Spleen (tissue), 11 donors: Measurements from ENCODE around the gene GOLGA2. TPM values are rescaled to one million over a fixed set of nuclear protein-coding genes. Genes with fewer than 3 reads are reported as not detected.

ENCODE experiments used
- DNase-seq: peaks from one replicate; pipeline ENCODE4 v3.0.0-alpha.2; 2020
- H3K27ac ChIP-seq, 8 donors: fragments of 200-600 bp; sonication (generic) in 7 of 8; 1 replicate in 4 of 8; 2 replicates in 4 of 8; pipeline versions ENCODE4 v1.5.0 to v1.8.0; 2016 to 2021; ENCODE audit warnings: inconsistent platforms in 4 of 8, mild to moderate bottlenecking in 4 of 8, moderate library complexity in 1 of 8
- H3K27me3 ChIP-seq, 7 donors: fragments of 200-600 bp; sonication (generic) in 6 of 7; replicated peaks in 1 of 7; 1 replicate in 4 of 7; 2 replicates in 3 of 7; pipeline versions ENCODE4 v1.5.0 to v1.8.0; 2016 to 2021; ENCODE audit warnings: inconsistent platforms in 3 of 7, mild to moderate bottlenecking in 1 of 7
- H3K36me3 ChIP-seq, 6 donors: fragments of 200-600 bp; sonication (generic) in 5 of 6; 1 replicate in 4 of 6; 2 replicates in 2 of 6; pipeline versions ENCODE4 v1.5.0 to v1.8.0; 2016 to 2021; ENCODE audit warnings: inconsistent platforms in 2 of 6
- H3K4me1 ChIP-seq, 6 donors: fragments of 200-600 bp; sonication (generic) in 5 of 6; 1 replicate in 3 of 6; 2 replicates in 3 of 6; pipeline versions ENCODE4 v1.5.0 to v1.8.0; 2016 to 2021; ENCODE audit warnings: inconsistent platforms in 3 of 6
- H3K4me3 ChIP-seq, 8 donors: fragments of 200-600 bp; sonication (generic) in 7 of 8; 1 replicate in 4 of 8; 2 replicates in 4 of 8; pipeline versions ENCODE4 v1.5.0 to v1.8.0; 2016 to 2021; ENCODE audit warnings: inconsistent platforms in 4 of 8, mild to moderate bottlenecking in 4 of 8, moderate library complexity in 2 of 8
- H3K9me3 ChIP-seq, 8 donors: fragments of 200-600 bp; sonication (generic) in 7 of 8; 1 replicate in 4 of 8; 2 replicates in 4 of 8; pipeline versions ENCODE4 v1.5.0 to v1.8.0; 2016 to 2021; ENCODE audit warnings: inconsistent platforms in 4 of 8
- POLR2A ChIP-seq, 3 donors: fragments of 450-650 bp; IDR thresholded peaks; one replicate each; pipeline ENCODE4 v1.5.1; 2017; ENCODE audit warnings: antibody characterized with exemption in 3 of 3, mild to moderate bottlenecking in 1 of 3
- POLR2AphosphoS5 ChIP-seq, 3 donors: sonication (generic); formaldehyde crosslinking; IDR thresholded peaks; one replicate each; pipeline ENCODE4 v1.5.1; 2017; ENCODE audit warnings: antibody characterized with exemption in 3 of 3
- WGBS, 5 donors: extraction: QIAGEN DNeasy Blood & Tissue Kit in 3 of 5; methylation state at CpG; one replicate each; pipeline versions ENCODE4 v1.1.5 to v1.1.7; 2013 to 2018; 5-methylcytosine and 5-hydroxymethylcytosine counted together
- intact Hi-C: fragments of 100-400 bp; cut with DNase I; formaldehyde crosslinking; loops from one replicate; pipeline ENCODE4 v1.15.0; 2023; ENCODE audit warnings: low total_unique reads
- polyA plus RNA-seq, 3 donors: library from polyadenylated mRNA; stranded (reverse); fragments of 200-250 nt; gene quantifications; one replicate each; pipeline ENCODE4 v1.2.1, GENCODE V29; 2013
- total RNA-seq, 7 donors: library from RNA; depleted of rRNA in 3 of 7; stranded (reverse); fragments of >200 nt in 3 of 7; fragmentation: NEBNext Ultra II Directional in 4 of 7; extraction: Animal tissue kit (Norgen Biotek cat#: 25700) in 4 of 7; gene quantifications; one replicate each; pipeline versions ENCODE4 v1.1.0 to v1.2.1, GENCODE V29; 2016 to 2021
- TF ChIP-seq, protein P1 (sequence below), 11 experiments: fragments of 200-600 bp in 7 of 11; fragments of 450-650 bp in 4 of 11; sonication (generic) in 4 of 11; IDR thresholded peaks in 8 of 11; conservative IDR thresholded peaks in 3 of 11; 1 replicate in 7 of 11; 2 replicates in 4 of 11; pipeline versions ENCODE4 v1.4.0 to v1.8.0; 2016 to 2021; ENCODE audit warnings: antibody characterized with exemption in 11 of 11, inconsistent platforms in 4 of 11, mild to moderate bottlenecking in 1 of 11
- donor health status: healthy with polysubstance abuse.
- donor health status: DM: no; HTN: no; CAD: no; lungs with moderate emphysema.
- donor health status: DM: no; HTN: no; CAD: no.
- donor health status: Bipolar disorder and iron deficiency.
- donor health status: healthy.
- donor health status: DM: no; HTN: no; CAD: no.
- donor health status: DM: yes; HTN: yes; CAD: no.

The GOLGA2 gene
- total and polyA plus RNA-seq, 10 donors, result 15.5 to 79.0 (median 59.5) TPM

DNA sequence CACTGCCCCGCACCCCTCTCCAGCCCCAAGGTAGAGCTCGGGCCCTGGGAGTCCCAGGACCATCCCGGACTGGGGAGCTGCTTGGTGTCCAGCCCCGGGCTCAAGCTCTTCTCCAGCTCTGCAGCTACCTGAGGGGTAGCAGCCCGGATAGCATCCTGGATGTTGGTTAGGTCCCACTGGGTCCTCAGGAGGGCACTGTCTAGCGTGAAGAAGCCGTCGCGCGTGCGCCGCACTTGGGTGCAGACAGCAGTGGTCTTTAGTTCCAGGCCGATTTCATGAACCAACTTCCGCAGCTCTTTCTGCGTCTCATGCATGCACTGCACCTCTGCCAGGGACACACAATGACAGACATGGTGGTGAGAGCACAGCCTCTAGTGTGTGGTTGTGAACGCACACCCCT is 33.7 kb upstream of the GOLGA2 start:
- H3K9me3 ChIP-seq, result no peaks in the 10 kb centered on the region
- no peak for TF ChIP-seq POLR2A (IDR thresholded peaks at IDR 0.05)
- TF ChIP-seq, protein P1, sequence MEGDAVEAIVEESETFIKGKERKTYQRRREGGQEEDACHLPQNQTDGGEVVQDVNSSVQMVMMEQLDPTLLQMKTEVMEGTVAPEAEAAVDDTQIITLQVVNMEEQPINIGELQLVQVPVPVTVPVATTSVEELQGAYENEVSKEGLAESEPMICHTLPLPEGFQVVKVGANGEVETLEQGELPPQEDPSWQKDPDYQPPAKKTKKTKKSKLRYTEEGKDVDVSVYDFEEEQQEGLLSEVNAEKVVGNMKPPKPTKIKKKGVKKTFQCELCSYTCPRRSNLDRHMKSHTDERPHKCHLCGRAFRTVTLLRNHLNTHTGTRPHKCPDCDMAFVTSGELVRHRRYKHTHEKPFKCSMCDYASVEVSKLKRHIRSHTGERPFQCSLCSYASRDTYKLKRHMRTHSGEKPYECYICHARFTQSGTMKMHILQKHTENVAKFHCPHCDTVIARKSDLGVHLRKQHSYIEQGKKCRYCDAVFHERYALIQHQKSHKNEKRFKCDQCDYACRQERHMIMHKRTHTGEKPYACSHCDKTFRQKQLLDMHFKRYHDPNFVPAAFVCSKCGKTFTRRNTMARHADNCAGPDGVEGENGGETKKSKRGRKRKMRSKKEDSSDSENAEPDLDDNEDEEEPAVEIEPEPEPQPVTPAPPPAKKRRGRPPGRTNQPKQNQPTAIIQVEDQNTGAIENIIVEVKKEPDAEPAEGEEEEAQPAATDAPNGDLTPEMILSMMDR (IDR thresholded peaks at IDR 0.05 in 8 of 11, conservative IDR thresholded peaks at IDR 0.05 in 3 of 11), result no peak
- no peak for TF ChIP-seq POLR2AphosphoS5 (IDR thresholded peaks at IDR 0.05)
- DNase-seq, result no peak
- intact Hi-C loops, result no loop called here
- WGBS, 5 donors, result 96% methylated on average over 16 of the region's 16 CpGs
- H3K4me1 ChIP-seq, result peaks cover 0 to 7% (median 0%) of the 10 kb centered on the region in 6 donors
- peaks cover 0 to 87% (median 51%) of the 10 kb centered on the region in 6 donors for H3K36me3 ChIP-seq
- H3K27ac ChIP-seq, result no peak overlapping the region
- H3K27me3 ChIP-seq, result no peaks in the 10 kb centered on the region
- H3K4me3 ChIP-seq, result no peak overlapping the region

DNA sequence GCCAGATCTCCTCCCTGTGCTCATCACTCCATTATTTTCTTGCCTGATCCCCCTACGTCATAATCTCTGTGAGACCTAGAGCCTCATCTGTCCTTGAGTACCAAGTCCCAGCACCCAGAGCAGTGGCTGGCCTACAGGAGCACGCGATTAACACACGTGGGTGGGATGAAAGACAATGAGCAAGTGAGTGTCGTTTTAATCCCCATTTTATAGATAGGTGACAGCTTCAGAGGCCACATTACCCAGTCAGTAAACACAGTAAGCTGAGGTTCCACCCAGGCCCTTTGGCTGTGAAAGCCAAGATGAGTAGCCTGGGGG is 29.1 kb upstream of the GOLGA2 start:
- intact Hi-C loops, result no loop called here

DNA sequence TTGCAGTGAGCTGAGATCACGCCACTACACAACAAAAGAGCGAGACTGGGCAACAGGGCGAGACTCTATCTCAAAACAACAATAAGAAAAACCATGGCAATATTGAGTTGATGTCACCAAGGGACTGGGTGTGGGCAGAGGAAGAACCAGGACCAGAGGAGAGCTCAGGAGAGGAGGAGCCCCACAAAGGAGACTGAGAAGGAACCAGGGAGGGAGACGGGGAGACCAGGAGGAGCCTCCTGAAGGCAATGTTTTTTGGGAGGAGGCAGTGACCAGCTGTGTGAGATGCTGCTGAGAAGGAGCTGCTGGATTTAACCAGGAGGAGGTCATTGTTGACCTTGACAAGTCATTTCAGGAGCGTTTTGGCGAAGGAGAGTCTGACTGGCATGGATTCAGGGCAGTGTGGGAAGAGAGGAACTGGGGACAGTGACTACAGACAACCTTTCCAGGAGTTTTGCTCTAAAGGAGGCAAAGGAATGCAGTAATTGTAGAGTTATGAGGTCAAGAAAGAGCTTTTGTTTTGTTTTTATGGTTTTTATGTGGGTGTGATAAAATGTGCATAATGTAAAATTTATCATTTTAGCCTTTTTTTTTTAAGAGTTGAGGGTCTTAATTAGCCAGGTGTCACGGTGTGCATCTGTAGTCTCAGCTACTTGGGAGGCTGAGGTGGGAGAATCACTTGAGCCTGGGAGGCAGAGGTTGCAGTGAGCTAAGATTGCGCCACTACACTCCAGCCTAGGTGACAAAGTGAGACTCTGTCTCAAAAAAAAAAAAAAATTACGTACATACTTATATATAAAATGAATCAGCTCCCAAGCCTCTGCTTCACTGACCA is 28.5 kb upstream of the GOLGA2 start:
- H3K27ac ChIP-seq, result no peak overlapping the region
- no peaks in the 10 kb centered on the region for H3K9me3 ChIP-seq
- H3K27me3 ChIP-seq, result no peaks in the 10 kb centered on the region
- DNase-seq, result no peak
- TF ChIP-seq POLR2AphosphoS5 (IDR thresholded peaks at IDR 0.05), result no peak
- no peak for TF ChIP-seq POLR2A (IDR thresholded peaks at IDR 0.05)
- TF ChIP-seq, protein P1 (IDR thresholded peaks at IDR 0.05 in 8 of 11, conservative IDR thresholded peaks at IDR 0.05 in 3 of 11), result no peak
- no peaks in the 10 kb centered on the region for H3K4me1 ChIP-seq
- H3K36me3 ChIP-seq, result peaks cover 0 to 35% (median 12%) of the 10 kb centered on the region in 6 donors
- H3K4me3 ChIP-seq, result no peak overlapping the region
- WGBS, 5 donors, result 85 to 90% (median 88%) methylated on average over 9 of the region's 9 CpGs
- intact Hi-C loops, result no loop called here

More for the DNA sequence above, 29.1 kb upstream of the GOLGA2 start:
- TF ChIP-seq POLR2AphosphoS5 (IDR thresholded peaks at IDR 0.05) (no peak), POLR2A (IDR thresholded peaks at IDR 0.05) (no peak)
- TF ChIP-seq, protein P1 (IDR thresholded peaks at IDR 0.05 in 8 of 11, conservative IDR thresholded peaks at IDR 0.05 in 3 of 11), result no peak
- H3K36me3 ChIP-seq, result peaks cover 0 to 41% (median 18%) of the 10 kb centered on the region in 6 donors
- no peaks in the 10 kb centered on the region for H3K9me3 ChIP-seq
- WGBS, 5 donors, result 77 to 86% (median 85%) methylated on average over 5 of the region's 5 CpGs
- H3K4me1 ChIP-seq, result peaks cover 0 to 1% (median 0%) of the 10 kb centered on the region in 6 donors
- H3K4me3 ChIP-seq, result no peak overlapping the region
- H3K27me3 ChIP-seq, result no peaks in the 10 kb centered on the region
- no peak for DNase-seq
- no peak overlapping the region for H3K27ac ChIP-seq
